GM23248 (cell line): Measurements from ENCODE around the gene SOD2. TPM values are rescaled to one million over a fixed set of nuclear protein-coding genes. Genes with fewer than 3 reads are reported as not detected.

ENCODE experiments used
- DNase-seq: peaks from one replicate; pipeline ENCODE4 v3.0.0-alpha.2; 2015
- H2AFZ ChIP-seq: fragments of 200-600 bp; sonication (generic); 2 replicates; pipeline ENCODE4 v1.6.1; 2016; ENCODE audit warnings: antibody characterized with exemption
- H3F3A ChIP-seq: fragments of 200-600 bp; sonication (generic); 2 replicates; pipeline ENCODE4 v1.6.1; 2016; ENCODE audit warnings: mild to moderate bottlenecking, antibody characterized with exemption, mixed run types; ENCODE audit not compliant: insufficient read depth
- H3K27ac ChIP-seq: fragments of 200-600 bp; sonication (generic); 2 replicates; pipeline ENCODE4 v1.5.1; 2016; ENCODE audit warnings: mild to moderate bottlenecking
- H3K27me3 ChIP-seq: fragments of 200-600 bp; sonication (generic); replicated peaks from 2 replicates; pipeline ENCODE4 v1.6.1; 2016; ENCODE audit warnings: mild to moderate bottlenecking; ENCODE audit not compliant: insufficient read depth
- H3K36me3 ChIP-seq: fragments of 200-600 bp; sonication (generic); 2 replicates; pipeline ENCODE4 v1.6.1; 2016; ENCODE audit warnings: low read depth, mild to moderate bottlenecking
- H3K4me1 ChIP-seq: fragments of 200-600 bp; sonication (generic); 2 replicates; pipeline ENCODE4 v1.6.1; 2016; ENCODE audit warnings: mild to moderate bottlenecking; ENCODE audit not compliant: insufficient read depth
- H3K4me2 ChIP-seq: fragments of 200-600 bp; sonication (generic); one replicate; pipeline ENCODE4 v1.6.1; 2016; ENCODE audit warnings: mild to moderate bottlenecking; ENCODE audit not compliant: unreplicated experiment
- H3K4me3 ChIP-seq: fragments of 200-600 bp; sonication (generic); 2 replicates; pipeline ENCODE4 v1.5.1; 2016; ENCODE audit warnings: mild to moderate bottlenecking
- H3K79me2 ChIP-seq: fragments of 200-600 bp; sonication (generic); 2 replicates; pipeline ENCODE4 v1.6.1; 2016; ENCODE audit warnings: mild to moderate bottlenecking; ENCODE audit not compliant: insufficient read depth
- H3K9ac ChIP-seq: fragments of 200-600 bp; sonication (generic); 2 replicates; pipeline ENCODE4 v1.6.1; 2016; ENCODE audit warnings: mild to moderate bottlenecking
- H3K9me2 ChIP-seq: fragments of 200-600 bp; sonication (generic); 2 replicates; pipeline ENCODE4 v1.6.1; 2016; ENCODE audit warnings: mixed run types, mild to moderate bottlenecking, moderate library complexity; ENCODE audit not compliant: insufficient read depth
- H3K9me3 ChIP-seq: fragments of 200-600 bp; sonication (generic); one replicate; pipeline ENCODE4 v1.6.1; 2017; ENCODE audit warnings: low read depth
- H4K20me1 ChIP-seq: fragments of 200-600 bp; sonication (generic); 2 replicates; pipeline ENCODE4 v1.6.0; 2016; ENCODE audit not compliant: insufficient read depth
- EZH2 ChIP-seq: fragments of 200-600 bp; sonication (generic); IDR thresholded peaks from 2 replicates; pipeline ENCODE4 v1.6.1; 2018; ENCODE audit warnings: antibody characterized with exemption, mild to moderate bottlenecking; ENCODE audit not compliant: insufficient read depth, poor library complexity, severe bottlenecking
- EZH2phosphoT487 ChIP-seq: fragments of 200-600 bp; sonication (generic); IDR thresholded peaks from 2 replicates; pipeline ENCODE4 v1.6.1; 2018; ENCODE audit warnings: antibody characterized with exemption, moderate library complexity, mild to moderate bottlenecking, low read depth; ENCODE audit not compliant: insufficient read depth
- WGBS, 2 experiments: methylation state at CpG; one replicate each; pipeline ENCODE4 v1.1.6; 2015 to 2017; ENCODE audit warnings: low lambda C conversion rate in 2 of 2, low coverage in 1 of 2; ENCODE audit errors: missing lambda C conversion rate in 2 of 2; 5-methylcytosine and 5-hydroxymethylcytosine counted together
- in situ Hi-C: fragments of 300-500 bp; cut with MboI; formaldehyde crosslinking; loops from 2 replicates; pipeline ENCODE4 v1.15.0; 2020
- polyA plus RNA-seq: library from polyadenylated mRNA; unstranded; fragments of >200 nt; fragmentation: Nextera tagmentation; extraction: Ambion mirVana; gene quantifications from 2 replicates; pipeline ENCODE4 v1.2.1, GENCODE V29; 2016
- total RNA-seq: library from RNA; depleted of rRNA; stranded (reverse); fragments of >200 nt; shearing (Covaris generic); gene quantifications from 2 replicates; pipeline ENCODE4 v1.2.3, GENCODE V29; 2014

SOD2 gene
- total and polyA plus RNA-seq, 2 experiments from 2014 or later, result 53.1 to 62.6 TPM

DNA sequence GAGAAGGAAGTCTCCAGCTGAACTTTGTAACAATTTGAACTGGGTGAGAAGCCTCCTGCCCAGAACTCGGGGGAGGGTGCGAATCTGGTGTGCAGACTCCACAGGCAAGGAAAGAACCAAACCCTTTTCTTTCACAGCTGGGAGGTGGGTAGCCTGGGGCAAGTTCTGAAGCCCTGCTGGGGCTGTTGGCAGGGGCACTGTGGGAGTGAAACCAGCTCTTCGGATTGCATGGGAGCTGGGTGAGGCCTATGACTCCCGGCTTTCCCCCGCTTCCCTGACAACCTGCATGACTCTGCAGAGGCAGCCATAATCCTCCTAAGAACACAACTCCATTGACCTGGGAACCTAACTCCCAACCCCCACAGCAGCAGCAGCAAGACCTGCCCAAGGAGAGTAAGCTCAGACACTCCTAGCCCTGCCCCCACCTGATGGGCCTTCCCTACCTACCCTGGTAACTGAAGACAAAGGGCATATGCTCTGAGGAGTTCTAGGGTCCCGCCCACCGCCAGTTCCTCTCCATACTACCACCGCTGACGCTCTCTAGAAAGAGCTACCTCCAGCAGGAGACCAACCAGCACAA lies 37.5 kb downstream of the SOD2 start:
- no peak for DNase-seq
- Histone ChIP-seq H3K79me2 (no peaks in the 10 kb centered on the region), H3K4me2 (no peak overlapping the region), H3K9me3 (no peaks in the 10 kb centered on the region), H3K27ac (no peak overlapping the region), H2AFZ (no peak overlapping the region), H4K20me1 (no peaks in the 10 kb centered on the region), H3K4me3 (no peak overlapping the region), H3F3A (no peaks in the 10 kb centered on the region), H3K4me1 (no peaks in the 10 kb centered on the region), H3K27me3 (no peaks in the 10 kb centered on the region), H3K36me3 (no peaks in the 10 kb centered on the region), H3K9ac (no peak overlapping the region), H3K9me2 (no peaks in the 10 kb centered on the region)
- TF ChIP-seq EZH2phosphoT487 (no peak), EZH2 (no peak)
- in situ Hi-C loops, result no loop called here
- 83 to 91% methylated on average over 9 of the region's 9 CpGs for WGBS, 2 experiments

DNA sequence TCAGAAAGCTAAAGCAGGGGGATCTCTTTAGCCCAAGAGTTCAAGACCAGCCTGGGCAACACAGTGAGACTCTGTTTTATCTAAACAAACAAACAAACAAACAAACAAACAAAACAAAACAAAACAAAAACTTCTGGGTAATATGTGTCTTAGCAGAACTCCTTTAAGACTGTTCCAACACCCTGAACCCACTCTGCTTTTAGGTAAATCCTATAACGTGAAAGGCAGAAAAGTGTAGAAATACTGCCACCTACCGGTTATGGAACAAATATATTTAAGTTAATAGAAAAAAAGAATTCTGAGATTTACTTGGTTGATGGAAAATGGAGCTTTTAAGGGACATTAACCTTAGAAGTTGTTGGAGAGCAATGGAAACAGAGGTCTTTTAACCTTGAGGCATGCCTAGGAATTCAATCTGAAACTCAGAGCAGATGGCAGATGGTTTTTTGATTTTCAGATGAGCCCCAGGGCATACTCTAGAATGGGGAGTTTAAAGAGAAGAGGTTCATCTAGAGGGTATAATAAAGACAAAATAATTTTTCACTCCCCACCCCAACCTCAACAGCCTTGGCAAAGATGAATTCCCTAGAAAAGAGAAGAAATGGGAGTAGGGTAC lies 38.5 kb downstream of the SOD2 start:
- Histone ChIP-seq H4K20me1 (no peaks in the 10 kb centered on the region), H3K79me2 (no peaks in the 10 kb centered on the region), H3K4me2 (no peak overlapping the region), H3F3A (no peaks in the 10 kb centered on the region), H3K36me3 (no peaks in the 10 kb centered on the region), H2AFZ (no peak overlapping the region), H3K9me3 (no peaks in the 10 kb centered on the region), H3K27me3 (no peaks in the 10 kb centered on the region), H3K4me3 (no peak overlapping the region), H3K9me2 (no peaks in the 10 kb centered on the region), H3K9ac (no peak overlapping the region), H3K27ac (no peak overlapping the region), H3K4me1 (no peaks in the 10 kb centered on the region)
- 0% methylated on average over 2 of the region's 2 CpGs for WGBS, 2 experiments
- in situ Hi-C loops, result no loop called here
- peak; percentile 79 for DNase-seq
- no peak for TF ChIP-seq EZH2phosphoT487
- no peak for TF ChIP-seq EZH2

DNA sequence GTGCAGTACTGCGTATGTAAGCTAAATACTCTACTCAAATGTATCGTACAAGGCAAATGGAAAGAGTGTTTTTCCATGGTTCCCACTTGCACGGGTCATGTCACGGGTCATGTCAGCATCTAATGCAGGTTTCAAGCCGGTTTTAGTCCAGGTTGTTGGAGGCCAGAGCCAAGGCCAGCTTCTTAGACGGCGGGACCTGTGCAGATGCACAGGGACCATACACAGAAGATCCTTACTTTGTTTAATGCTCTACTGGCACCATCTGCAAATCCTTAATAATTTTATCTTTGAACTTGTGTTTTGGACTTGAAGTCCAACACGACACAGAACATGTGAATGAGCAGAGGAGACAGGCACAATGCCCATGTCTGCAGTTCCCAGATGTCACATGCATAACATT lies 42.7 kb downstream of the SOD2 start:
- Histone ChIP-seq H4K20me1 (no peaks in the 10 kb centered on the region), H3K9ac (no peak overlapping the region), H3K27me3 (no peaks in the 10 kb centered on the region), H3K27ac (no peak overlapping the region), H3K4me1 (peaks cover 12% of the 10 kb centered on the region), H3K9me3 (no peaks in the 10 kb centered on the region), H2AFZ (no peak overlapping the region), H3K9me2 (no peaks in the 10 kb centered on the region), H3K4me2 (no peak overlapping the region), H3K36me3 (no peaks in the 10 kb centered on the region), H3K4me3 (no peak overlapping the region), H3F3A (0 out of 2 replicates have a peak, but pooled peaks cover 10% of the 10 kb centered on the region), H3K79me2 (no peaks in the 10 kb centered on the region)
- no peak for DNase-seq
- in situ Hi-C loops, result no loop called here
- WGBS, 2 experiments, result 91% methylated on average over 8 of the region's 8 CpGs
- TF ChIP-seq EZH2, result no peak

DNA sequence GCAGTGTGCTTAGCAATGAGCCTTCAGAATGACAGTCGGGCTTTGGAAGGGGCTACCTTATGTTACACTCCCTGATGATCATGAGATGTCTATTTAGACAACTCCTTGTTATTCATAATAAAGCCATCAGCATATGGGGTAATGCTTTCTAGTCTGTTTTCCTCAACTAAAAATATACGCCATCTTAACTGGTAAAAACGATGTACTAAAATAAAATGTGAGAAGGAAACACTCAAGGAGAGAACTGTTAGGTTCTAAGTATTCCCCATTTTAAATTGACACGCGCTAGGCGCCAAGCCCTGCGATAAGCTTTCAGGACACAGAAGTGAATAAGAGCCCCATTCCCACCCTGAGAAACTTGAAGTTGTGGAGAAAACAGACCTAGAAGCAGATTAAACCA lies 43.6 kb downstream of the SOD2 start:
- H3F3A ChIP-seq, result 0 out of 2 replicates have a peak, but pooled peaks cover 10% of the 10 kb centered on the region
- no peak for DNase-seq
- no peak overlapping the region for H2AFZ ChIP-seq
- no peaks in the 10 kb centered on the region for H3K9me2 ChIP-seq
- no peak overlapping the region for H3K9ac ChIP-seq
- no peak for TF ChIP-seq EZH2
- TF ChIP-seq EZH2phosphoT487, result no peak
- H3K4me2 ChIP-seq, result no peak overlapping the region
- H3K4me1 ChIP-seq, result peaks cover 14% of the 10 kb centered on the region
- in situ Hi-C loops, result loop anchor here (10.0 kb wide), 1 partner anchor 475 kb away; no protein-coding TSS in a partner anchor
- no peaks in the 10 kb centered on the region for H3K36me3 ChIP-seq
- 94 to 95% methylated on average over 7 of the region's 7 CpGs for WGBS, 2 experiments
- H3K27me3 ChIP-seq, result no peaks in the 10 kb centered on the region
- no peaks in the 10 kb centered on the region for H4K20me1 ChIP-seq
- no peak overlapping the region for H3K4me3 ChIP-seq
- H3K27ac ChIP-seq, result no peak overlapping the region
- no peaks in the 10 kb centered on the region for H3K9me3 ChIP-seq
- H3K79me2 ChIP-seq, result no peaks in the 10 kb centered on the region
